GM18517 (cell line): ENCODE measurements around the gene PAPPA2.

Source experiments
- ATAC-seq: cut with Tn5 transposase; IDR thresholded peaks from one replicate; pipeline ENCODE4 v1.9.1; 2021; ENCODE audit warnings: mild to moderate bottlenecking, moderate library complexity; ENCODE audit not compliant: unreplicated experiment

Gene PAPPA2

GRCh38 chr1:176880955-176881595 is 418.1 kb downstream of the PAPPA2 start:
- no peak for ATAC-seq

GRCh38 chr1:176884286-176884685 is 421.3 kb downstream of the PAPPA2 start:
- no peak for ATAC-seq

GRCh38 chr1:176884911-176885310 is 421.9 kb downstream of the PAPPA2 start:
- no peak for ATAC-seq

DNA sequence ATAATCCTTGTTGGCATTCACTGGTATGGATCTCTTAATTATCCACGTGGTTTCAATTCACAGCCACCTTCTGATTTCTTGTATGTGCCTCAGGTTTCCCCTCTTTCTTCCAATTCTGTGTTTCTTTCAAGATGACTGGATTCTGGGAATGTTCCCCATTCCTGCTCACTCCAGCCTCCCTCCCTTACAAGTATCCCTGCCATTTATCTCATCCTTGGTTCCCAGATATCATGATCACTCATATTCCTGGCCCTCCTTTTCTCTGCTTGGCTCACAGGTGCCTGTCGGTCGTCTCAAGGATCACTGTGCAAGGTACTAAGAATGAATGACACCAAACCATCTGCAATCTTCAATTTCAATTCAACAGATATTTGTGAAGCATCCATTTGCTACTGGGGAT is 422.4 kb downstream of the PAPPA2 start:
- ATAC-seq, result no peak

DNA sequence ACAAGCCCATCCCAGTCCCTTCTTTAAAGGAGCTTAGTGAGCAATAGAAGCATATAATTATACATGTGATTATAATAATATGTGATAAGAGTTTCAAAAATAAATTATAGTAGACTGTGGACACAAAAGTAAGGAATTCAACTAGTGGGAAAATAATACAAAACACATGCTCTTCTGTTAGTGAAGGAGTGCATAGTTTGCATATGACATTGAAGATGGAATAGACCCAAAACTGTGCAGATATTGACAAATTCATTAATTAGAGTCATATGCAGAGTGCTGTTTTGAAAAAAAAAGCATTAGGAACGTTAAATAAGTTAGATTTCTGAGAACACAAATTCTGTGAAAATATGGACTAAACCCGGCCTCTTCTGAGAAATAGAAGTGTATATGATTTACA is 422.8 kb downstream of the PAPPA2 start:
- no peak for ATAC-seq

- no peak for ATAC-seq
Observed at GRCh38 chr1:176888471-176889032, 425.6 kb downstream of the PAPPA2 start.

DNA sequence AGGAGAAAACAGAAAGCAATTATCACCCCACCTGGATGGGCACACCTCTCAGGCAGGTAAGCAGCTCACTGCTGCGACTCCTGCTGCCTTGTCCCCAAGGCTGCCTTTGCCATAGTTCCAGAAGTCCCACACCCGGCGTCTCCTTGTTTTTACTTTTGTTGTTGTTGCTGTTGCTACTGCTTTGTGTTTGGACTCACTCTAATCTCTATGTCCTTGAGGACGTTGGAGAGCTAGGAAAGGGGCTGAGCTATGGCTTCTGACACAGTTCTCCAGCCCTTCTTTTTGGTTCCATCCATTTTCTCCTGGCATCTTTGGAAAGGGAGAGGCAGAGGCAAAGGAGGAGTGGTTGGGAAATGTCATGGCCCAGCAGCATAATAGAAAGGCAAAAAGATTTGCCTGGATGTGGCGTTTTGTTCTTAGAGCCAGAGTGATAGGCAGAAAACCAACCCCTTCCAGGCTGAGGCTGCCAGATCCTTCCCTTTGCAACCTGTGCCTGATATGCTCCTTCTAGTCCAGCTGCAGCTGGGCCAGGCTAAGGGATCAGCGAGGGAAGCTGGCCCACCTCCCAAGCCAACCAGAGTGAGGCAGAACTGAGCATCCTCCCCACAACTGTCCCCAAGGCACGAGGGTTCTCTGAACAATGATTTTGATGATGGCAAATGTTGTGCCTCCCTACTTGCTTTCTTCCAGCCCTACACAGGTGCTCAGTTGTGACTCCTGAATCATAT is 430.8 kb downstream of the PAPPA2 start:
- no peak for ATAC-seq

DNA sequence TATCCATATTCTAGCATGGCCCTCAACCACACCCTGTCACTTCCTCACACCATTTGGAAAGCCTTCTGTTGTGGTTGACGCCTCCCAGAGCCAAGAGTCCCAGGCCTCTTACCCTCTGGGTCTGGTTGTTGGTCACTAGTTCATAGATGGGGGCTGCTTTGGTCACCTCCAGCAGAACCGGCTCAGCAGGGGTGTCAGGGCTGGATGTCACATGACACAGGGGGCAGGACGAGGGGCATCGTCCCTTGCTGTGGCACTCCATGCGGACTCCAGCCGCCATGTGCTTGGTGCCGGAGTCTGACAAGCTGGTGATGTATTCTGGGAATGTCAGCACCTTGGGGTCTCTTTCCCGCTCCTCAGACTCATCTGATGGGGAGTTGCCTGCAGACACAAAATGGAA is 431.5 kb downstream of the PAPPA2 start:
- ATAC-seq, result no peak
